ENCODE data around the gene DGKH.
A peak's percentile ranks its signal among the peaks of the same experiment; 100 is the strongest.
"Not testable (repeated sequence)": the region's sequence is repeated elsewhere in the genome, so short reads cannot be mapped to it uniquely, and the experiment has no call there.

Gene DGKH

GRCh38 chr13:42040730-42041010, 7.8 kb upstream of the DGKH start:
- DNase-seq: no peak

GRCh38 chr13:42041011-42041683, 7.3 kb upstream of the DGKH start:
- DNase-seq: peak; percentile 71

GRCh38 chr13:42041684-42042035, 6.8 kb upstream of the DGKH start:
- no peak for DNase-seq

- DNase-seq: no peak
Measured at GRCh38 chr13:42043676-42044075, 4.8 kb upstream of the DGKH start.

GRCh38 chr13:42046448-42046847, 2.0 kb upstream of the DGKH start:
- DNase-seq: no peak

- DNase-seq: peak; percentile 62
Measured at GRCh38 chr13:42047561-42048341, 697 bp upstream of the DGKH start.

- DNase-seq: peak; percentile 80
Measured at GRCh38 chr13:42048684-42049453, 421 bp downstream of the DGKH start.

GRCh38 chr13:42049454-42049813, 986 bp downstream of the DGKH start:
- DNase-seq: no peak

- DNase-seq: no peak
Measured at GRCh38 chr13:42054798-42055499, 6.5 kb downstream of the DGKH start.

GRCh38 chr13:42055500-42056085, 7.1 kb downstream of the DGKH start:
- no peak for DNase-seq

GRCh38 chr13:42056146-42056545, 7.7 kb downstream of the DGKH start:
- DNase-seq: no peak

GRCh38 chr13:42056583-42056982, 8.1 kb downstream of the DGKH start:
- no peak for DNase-seq

- no peak for DNase-seq
Measured at GRCh38 chr13:42057918-42058530, 9.6 kb downstream of the DGKH start.

GRCh38 chr13:42061943-42062342, 13.5 kb downstream of the DGKH start:
- no peak for DNase-seq

GRCh38 chr13:42063105-42063504, 14.7 kb downstream of the DGKH start:
- DNase-seq: no peak

GRCh38 chr13:42064259-42064658, 15.8 kb downstream of the DGKH start:
- no peak for DNase-seq

- DNase-seq: no peak
Measured at GRCh38 chr13:42064966-42065365, 16.5 kb downstream of the DGKH start.

GRCh38 chr13:42065414-42065813, 17.0 kb downstream of the DGKH start:
- DNase-seq: no peak

GRCh38 chr13:42066542-42066941, 18.1 kb downstream of the DGKH start:
- DNase-seq: no peak

GRCh38 chr13:42068886-42069285, 20.4 kb downstream of the DGKH start:
- DNase-seq: no peak

- DNase-seq: not testable (repeated sequence)
Measured at GRCh38 chr13:42070599-42070998, 22.2 kb downstream of the DGKH start.

GRCh38 chr13:42071179-42071578, 22.7 kb downstream of the DGKH start:
- not testable (repeated sequence) for DNase-seq

All from stimulated activated CD4-positive, alpha-beta T cell treated with anti-CD3 and anti-CD28 coated beads, Interleukin-15, amount 100 ng/mL, for 24 hours (primary cell).